Neuron (in vitro differentiated cells): ENCODE measurements around the gene GREB1.

Source experiments
- H2AFZ ChIP-seq: one replicate; pipeline ENCODE4 v1.6.1; 2013; ENCODE audit warnings: low read depth, mild to moderate bottlenecking, inconsistent platforms, low read length, moderate library complexity
- H3K27me3 ChIP-seq: one replicate; pipeline ENCODE4 v1.6.1; 2013; ENCODE audit warnings: low read length; ENCODE audit not compliant: insufficient read depth
- H3K36me3 ChIP-seq: one replicate; pipeline ENCODE4 v1.6.1; 2013; ENCODE audit warnings: low read length; ENCODE audit not compliant: insufficient read depth
- H3K4me1 ChIP-seq: one replicate; pipeline ENCODE4 v1.6.1; 2013; ENCODE audit warnings: low read length; ENCODE audit not compliant: insufficient read depth
- H3K4me3 ChIP-seq: 2 replicates; pipeline ENCODE4 v1.5.1; 2013; ENCODE audit warnings: mild to moderate bottlenecking, low read length, moderate library complexity
- H3K9me3 ChIP-seq: one replicate; pipeline ENCODE4 v1.6.1; 2013; ENCODE audit warnings: low read length

The GREB1 gene

GRCh38 chr2:11533278-11534070, at the start of gene GREB1:
GREB1 (plus strand) TSS chr2:11534045; CDS start chr2:11556615, 22,570 bp downstream.
- Histone ChIP-seq H3K4me3 (no peak within 1 kb of the TSS), H3K27me3 (no peaks in the 10 kb centered on the region), H3K4me1 (no peaks in the 10 kb centered on the region), H3K36me3 (peaks cover 9% of the 10 kb centered on the region), H2AFZ (no peak within 1 kb of the TSS), H3K9me3 (no peaks in the 10 kb centered on the region)

- no peak overlapping the region for H2AFZ ChIP-seq
- H3K4me3 ChIP-seq: no peak overlapping the region
- H3K27me3 ChIP-seq: no peaks in the 10 kb centered on the region
- peaks cover 12% of the 10 kb centered on the region for H3K9me3 ChIP-seq
- peaks cover 7% of the 10 kb centered on the region for H3K36me3 ChIP-seq
- H3K4me1 ChIP-seq: peaks cover 8% of the 10 kb centered on the region
Observed at GRCh38 chr2:11488809-11489208, 45.0 kb upstream of the GREB1 start.

- no peak overlapping the region for H2AFZ ChIP-seq
- peaks cover 12% of the 10 kb centered on the region for H3K9me3 ChIP-seq
- H3K27me3 ChIP-seq: no peaks in the 10 kb centered on the region
- peaks cover 7% of the 10 kb centered on the region for H3K36me3 ChIP-seq
- H3K4me3 ChIP-seq: no peak overlapping the region
- peaks cover 5% of the 10 kb centered on the region for H3K4me1 ChIP-seq
Observed at GRCh38 chr2:11490194-11490593, 43.7 kb upstream of the GREB1 start.

- Histone ChIP-seq H3K36me3 (no peaks in the 10 kb centered on the region), H3K4me1 (peaks cover 13% of the 10 kb centered on the region), H2AFZ (no peak overlapping the region), H3K27me3 (no peaks in the 10 kb centered on the region), H3K4me3 (no peak overlapping the region), H3K9me3 (peaks cover 12% of the 10 kb centered on the region)
Observed at GRCh38 chr2:11491348-11491933, 42.4 kb upstream of the GREB1 start.

- no peak overlapping the region for H3K4me3 ChIP-seq
- peaks cover 12% of the 10 kb centered on the region for H3K9me3 ChIP-seq
- peaks cover 21% of the 10 kb centered on the region for H3K4me1 ChIP-seq
- H3K36me3 ChIP-seq: no peaks in the 10 kb centered on the region
- no peaks in the 10 kb centered on the region for H3K27me3 ChIP-seq
- no peak overlapping the region for H2AFZ ChIP-seq
Observed at GRCh38 chr2:11492244-11492643, 41.6 kb upstream of the GREB1 start.

- H3K4me1 ChIP-seq: peaks cover 25% of the 10 kb centered on the region
- H3K4me3 ChIP-seq: no peak overlapping the region
- H3K36me3 ChIP-seq: no peaks in the 10 kb centered on the region
- no peaks in the 10 kb centered on the region for H3K27me3 ChIP-seq
- H3K9me3 ChIP-seq: peaks cover 12% of the 10 kb centered on the region
- no peak overlapping the region for H2AFZ ChIP-seq
Observed at GRCh38 chr2:11492720-11493119, 41.1 kb upstream of the GREB1 start.

GRCh38 chr2:11493282-11493681, 40.6 kb upstream of the GREB1 start:
- H3K4me1 ChIP-seq: peaks cover 30% of the 10 kb centered on the region
- H2AFZ ChIP-seq: no peak overlapping the region
- H3K4me3 ChIP-seq: no peak overlapping the region
- H3K36me3 ChIP-seq: no peaks in the 10 kb centered on the region
- H3K27me3 ChIP-seq: no peaks in the 10 kb centered on the region
- peaks cover 12% of the 10 kb centered on the region for H3K9me3 ChIP-seq

GRCh38 chr2:11494310-11494709, 39.5 kb upstream of the GREB1 start:
- Histone ChIP-seq H3K4me3 (no peak overlapping the region), H3K36me3 (no peaks in the 10 kb centered on the region), H3K27me3 (no peaks in the 10 kb centered on the region), H3K9me3 (peaks cover 12% of the 10 kb centered on the region), H3K4me1 (peaks cover 38% of the 10 kb centered on the region), H2AFZ (no peak overlapping the region)

- Histone ChIP-seq H3K27me3 (no peaks in the 10 kb centered on the region), H2AFZ (no peak overlapping the region), H3K36me3 (no peaks in the 10 kb centered on the region), H3K4me1 (peaks cover 45% of the 10 kb centered on the region), H3K9me3 (peaks cover 9% of the 10 kb centered on the region), H3K4me3 (peak overlapping the region; percentile 33)
Observed at GRCh38 chr2:11495844-11496681, 37.8 kb upstream of the GREB1 start.

GRCh38 chr2:11498543-11499034, 35.3 kb upstream of the GREB1 start:
- Histone ChIP-seq H3K9me3 (peaks cover 9% of the 10 kb centered on the region), H3K4me1 (peaks cover 45% of the 10 kb centered on the region), H3K4me3 (peak overlapping the region; percentile 23), H3K36me3 (no peaks in the 10 kb centered on the region), H3K27me3 (no peaks in the 10 kb centered on the region), H2AFZ (no peak overlapping the region)

GRCh38 chr2:11499081-11499743, 34.6 kb upstream of the GREB1 start:
- Histone ChIP-seq H3K4me1 (peaks cover 45% of the 10 kb centered on the region), H3K9me3 (peaks cover 12% of the 10 kb centered on the region), H3K27me3 (no peaks in the 10 kb centered on the region), H3K4me3 (no peak overlapping the region), H3K36me3 (no peaks in the 10 kb centered on the region), H2AFZ (no peak overlapping the region)

GRCh38 chr2:11500702-11501303, 33.0 kb upstream of the GREB1 start:
- Histone ChIP-seq H3K27me3 (no peaks in the 10 kb centered on the region), H3K9me3 (peaks cover 12% of the 10 kb centered on the region), H2AFZ (no peak overlapping the region), H3K4me1 (peaks cover 34% of the 10 kb centered on the region), H3K4me3 (no peak overlapping the region), H3K36me3 (no peaks in the 10 kb centered on the region)
